Inferior parietal cortex (tissue), 1 donor: ENCODE data around the gene CDK14.
"Not testable (repeated sequence)": the region's sequence is repeated elsewhere in the genome, so short reads cannot be mapped to it uniquely, and the experiment has no call there.

Source experiments
- DNase-seq: peaks from one replicate; pipeline ENCODE4 v3.0.0-alpha.2; 2016; ENCODE audit errors: extremely low spot score

CDK14 gene

GRCh38 chr7:90715067-90715466, 118.9 kb downstream of the CDK14 start:
- DNase-seq = no peak

DNA sequence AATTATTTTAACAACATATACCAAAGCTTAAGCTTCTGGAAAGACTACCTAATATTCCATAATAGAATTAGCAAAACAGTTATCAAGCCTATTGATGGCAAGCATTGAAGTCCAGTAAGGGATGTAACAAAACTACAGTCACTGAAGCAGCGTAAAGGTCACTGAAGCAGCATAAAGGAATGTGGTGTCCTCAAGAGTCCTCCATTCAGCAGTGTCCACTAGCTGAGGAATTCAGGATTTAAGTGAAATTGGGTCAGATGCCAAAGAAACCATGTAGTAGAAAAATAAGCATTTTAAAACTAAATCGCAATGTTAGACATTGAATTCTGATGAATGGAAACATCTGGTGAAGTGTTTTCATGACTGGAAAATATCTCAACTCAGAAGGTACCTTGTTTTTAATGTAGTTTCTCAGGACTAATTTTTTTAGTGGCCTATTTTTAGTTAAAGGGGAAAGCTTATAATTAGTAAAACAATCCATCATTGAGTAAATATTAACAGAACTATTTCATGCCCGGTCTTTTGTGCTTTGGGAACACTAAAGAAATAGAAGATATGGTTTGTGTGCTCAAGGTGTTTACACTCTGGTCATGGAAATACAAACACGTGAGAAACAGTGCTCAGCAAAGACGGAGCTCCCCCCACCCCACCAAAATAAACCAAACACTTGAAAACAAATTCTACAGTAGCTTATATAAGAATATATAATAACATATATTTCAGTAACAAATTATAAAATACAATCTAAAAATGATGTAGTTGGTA, 121.4 kb downstream of the CDK14 start:
- DNase-seq = no peak

DNA sequence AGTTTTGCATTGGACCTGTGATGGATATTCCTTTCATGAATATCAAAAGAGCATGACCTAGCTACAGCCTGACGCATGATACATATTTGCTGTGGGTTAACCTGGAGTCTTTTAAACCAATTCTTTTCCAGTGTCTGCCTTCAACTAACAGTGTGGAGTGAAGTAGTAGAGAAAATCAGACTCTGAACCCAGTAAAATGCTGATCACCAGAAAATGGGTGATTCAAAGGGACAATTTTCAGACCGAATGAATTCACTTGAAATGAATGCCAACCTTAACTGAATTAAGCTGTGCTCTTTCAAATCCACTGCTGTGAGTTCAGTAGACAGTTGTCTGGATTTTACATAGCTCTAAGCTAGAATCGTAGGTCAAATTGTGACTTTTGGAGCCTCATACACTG, 123.0 kb downstream of the CDK14 start:
- no peak for DNase-seq

DNA sequence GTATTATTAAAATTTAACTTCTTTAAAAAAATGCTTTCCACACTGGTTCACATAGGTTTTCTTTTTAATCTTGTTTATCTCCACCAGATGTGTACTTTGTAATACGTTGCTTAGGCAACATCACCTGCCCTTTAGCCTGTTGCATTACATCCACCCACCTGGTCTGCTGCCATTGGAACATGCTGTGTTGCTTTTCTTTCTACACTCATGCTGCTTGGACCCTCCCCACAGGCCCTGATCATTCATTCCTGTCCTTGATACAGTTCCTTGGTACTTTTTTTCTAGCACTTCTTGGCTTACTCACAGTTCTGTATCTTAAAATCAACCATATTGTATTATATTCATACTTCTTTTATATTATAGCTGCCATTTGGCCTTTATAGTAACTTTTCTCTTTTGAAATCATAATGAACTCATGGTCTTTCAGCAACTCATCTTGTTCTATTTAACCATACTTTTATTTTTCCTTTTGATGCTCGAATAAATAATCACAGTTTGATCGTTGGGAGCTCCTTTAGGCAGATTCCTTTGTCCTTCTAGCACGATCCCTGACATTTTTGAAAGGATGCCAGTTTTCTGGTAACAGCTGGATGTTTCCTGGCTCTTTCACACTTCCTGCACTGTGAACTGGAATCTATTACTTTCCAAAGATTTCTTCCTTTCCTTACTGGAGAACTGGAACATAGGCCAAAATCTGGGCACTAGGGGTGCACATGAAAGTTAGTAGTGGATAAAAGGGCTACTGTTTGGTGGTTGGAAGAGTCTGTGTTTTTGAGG, 125.1 kb downstream of the CDK14 start:
- no peak for DNase-seq

GRCh38 chr7:90721869-90722431, 125.8 kb downstream of the CDK14 start:
- no peak for DNase-seq

- no peak for DNase-seq
These were observed 127.1 kb downstream of the CDK14 start for GRCh38 chr7:90723233-90723632.

- no peak for DNase-seq
These were observed 127.7 kb downstream of the CDK14 start for GRCh38 chr7:90723866-90724265.

DNA sequence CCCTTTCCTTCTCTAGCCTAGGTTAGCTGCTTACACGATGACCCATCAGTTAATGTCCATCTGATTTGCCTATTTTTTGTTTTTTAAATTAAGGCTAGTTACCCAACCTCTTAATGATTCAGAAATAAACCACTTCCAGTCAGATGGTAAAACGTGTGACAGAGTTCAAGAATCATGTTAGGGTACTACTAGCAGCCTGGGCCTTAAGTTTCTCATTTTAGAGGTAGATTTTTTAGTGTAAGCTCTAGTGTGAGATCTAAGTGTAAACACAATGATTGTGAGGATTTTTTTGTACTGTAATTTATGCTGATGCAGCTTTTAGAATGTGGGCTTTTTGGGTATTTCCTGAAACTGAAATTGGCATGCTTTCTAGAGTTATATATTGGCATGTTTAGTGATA, 130.0 kb downstream of the CDK14 start:
- DNase-seq = no peak

- no peak for DNase-seq
These were observed 130.5 kb downstream of the CDK14 start for GRCh38 chr7:90726623-90727022.

- no peak for DNase-seq
These were observed 131.3 kb downstream of the CDK14 start for GRCh38 chr7:90727412-90727811.

GRCh38 chr7:90728568-90728967, 132.4 kb downstream of the CDK14 start:
- DNase-seq = no peak

GRCh38 chr7:90735611-90736280, 139.6 kb downstream of the CDK14 start:
- DNase-seq = not testable (repeated sequence)

DNA sequence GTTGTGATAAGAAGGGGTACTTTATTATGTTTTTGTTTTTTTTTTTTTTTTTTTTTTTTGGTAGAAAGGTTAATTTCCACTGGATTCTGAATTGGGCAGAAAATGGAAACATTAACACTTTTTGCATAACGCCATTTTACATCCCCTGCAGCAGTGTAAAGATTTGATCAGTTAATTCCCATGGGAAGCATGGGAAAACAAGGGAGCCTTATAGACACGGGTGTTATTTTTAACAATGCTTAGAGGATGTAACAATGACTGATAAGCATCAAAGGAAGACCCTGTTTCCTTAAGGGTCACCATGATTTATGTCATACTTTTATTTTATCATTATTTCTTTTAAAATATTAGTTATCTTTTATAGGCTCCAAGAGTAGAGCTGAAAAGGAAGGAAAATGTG, 140.2 kb downstream of the CDK14 start:
- no peak for DNase-seq

DNA sequence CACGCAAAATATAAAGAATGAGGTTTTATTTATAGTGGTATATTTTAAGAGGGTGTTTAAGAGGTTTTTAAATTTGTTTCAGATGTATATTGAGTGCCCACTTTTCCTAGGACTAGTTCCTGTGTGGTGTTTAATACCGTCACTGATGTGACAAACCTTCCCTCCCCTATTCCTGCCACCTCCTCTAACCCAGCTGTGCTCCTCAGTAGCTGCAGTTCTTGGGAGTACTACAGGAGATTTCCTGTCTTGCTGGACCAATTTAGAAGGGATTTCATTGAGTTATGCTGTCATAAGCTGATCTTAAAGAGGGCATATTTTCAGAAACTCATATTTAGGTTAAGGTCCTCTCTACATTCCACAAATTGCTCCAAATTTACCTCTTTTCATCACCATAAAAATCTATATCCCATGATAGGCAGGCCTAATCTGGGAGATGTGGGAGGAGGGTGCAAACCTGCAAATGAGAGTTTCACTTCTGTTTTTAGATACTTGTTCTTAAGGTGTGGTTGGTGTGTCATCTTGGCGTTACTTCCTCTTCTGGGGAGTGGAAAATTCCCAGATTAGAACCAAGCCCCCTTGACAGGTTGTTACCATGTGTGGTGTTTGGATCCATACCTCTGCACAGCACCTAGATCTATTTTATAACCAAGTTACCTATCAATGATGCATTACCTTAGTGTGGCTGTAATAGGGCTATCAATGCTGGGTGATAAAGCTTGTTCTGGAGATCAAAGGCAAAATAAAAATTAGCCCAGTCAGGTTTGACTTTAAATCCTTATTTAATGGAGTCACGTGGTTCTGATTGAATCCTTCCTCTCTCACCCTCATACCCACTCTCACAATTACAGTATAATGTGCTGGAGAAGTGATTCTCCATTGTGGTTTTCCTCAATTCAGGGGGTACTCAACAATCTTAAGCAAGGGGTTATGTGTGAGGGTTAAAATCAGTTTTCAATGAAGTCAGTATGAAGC, 141.1 kb downstream of the CDK14 start:
- no peak for DNase-seq

GRCh38 chr7:90738249-90738648, 142.1 kb downstream of the CDK14 start:
- DNase-seq = no peak

DNA sequence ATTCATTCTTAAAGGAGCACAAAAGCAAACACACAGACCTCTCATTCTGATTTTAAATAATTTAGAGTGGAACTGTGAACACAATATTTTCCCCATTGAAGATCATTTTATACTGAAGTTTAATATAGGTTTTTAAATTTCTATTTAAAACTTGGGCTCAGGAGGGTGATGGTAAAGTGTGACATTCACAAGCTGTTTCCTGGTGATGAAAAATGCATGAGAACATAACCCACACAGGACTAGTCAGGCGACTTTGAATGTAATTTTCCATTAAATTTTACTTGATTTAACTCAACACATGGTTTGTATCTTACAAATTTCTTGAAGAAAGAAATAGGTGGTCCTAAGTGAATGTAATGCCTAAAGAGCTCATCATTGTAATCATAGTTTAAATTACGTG, 143.6 kb downstream of the CDK14 start:
- DNase-seq = no peak

- no peak for DNase-seq
These were observed 144.3 kb downstream of the CDK14 start for GRCh38 chr7:90740386-90740785.

- no peak for DNase-seq
These were observed 147.5 kb downstream of the CDK14 start for GRCh38 chr7:90743626-90744025.

DNA sequence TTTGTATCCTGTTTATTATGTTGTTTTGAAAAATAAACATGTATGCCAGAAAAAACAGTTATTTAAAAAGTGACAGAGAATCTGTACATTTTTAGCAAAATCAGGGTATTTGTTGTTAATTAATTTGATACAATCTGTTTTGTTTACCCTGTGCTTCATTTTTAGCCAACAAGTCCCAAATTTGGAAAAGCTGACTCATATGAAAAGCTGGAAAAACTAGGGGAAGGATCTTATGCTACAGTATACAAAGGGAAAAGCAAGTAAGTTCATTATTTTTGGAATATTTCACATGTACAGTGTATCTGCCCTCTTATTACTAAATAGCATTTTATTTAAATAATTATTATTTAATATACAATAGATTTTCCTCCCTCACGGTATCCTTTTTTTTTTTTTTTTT, 151.4 kb downstream of the CDK14 start:
- no peak for DNase-seq

- no peak for DNase-seq
These were observed 153.1 kb downstream of the CDK14 start for GRCh38 chr7:90749262-90749661.

GRCh38 chr7:90749774-90750173, 153.7 kb downstream of the CDK14 start:
- no peak for DNase-seq
